ENCODE data around the gene MRO.
A peak's percentile ranks its signal among the peaks of the same experiment; 100 is the strongest.
"Not testable (repeated sequence)": the region's sequence is repeated elsewhere in the genome, so short reads cannot be mapped to it uniquely, and the experiment has no call there.

Gene MRO

GRCh38 chr18:50836521-50836957, 16.7 kb upstream of the MRO start:
- DNase-seq (ENCODE audit: low spot score) (peak; percentile 59), FAIRE-seq (peak; percentile 20)

- not testable (repeated sequence) for FAIRE-seq; DNase-seq (ENCODE audit: low spot score)
These were observed 13.7 kb upstream of the MRO start for GRCh38 chr18:50833496-50833895.

GRCh38 chr18:50832754-50833153, 12.9 kb upstream of the MRO start:
- FAIRE-seq, result no peak
- DNase-seq (ENCODE audit: low spot score), result no peak

GRCh38 chr18:50830544-50830943, 10.7 kb upstream of the MRO start:
- FAIRE-seq, result no peak
- DNase-seq (ENCODE audit: low spot score), result no peak

GRCh38 chr18:50829644-50830043, 9.8 kb upstream of the MRO start:
- DNase-seq (ENCODE audit: low spot score) (no peak), FAIRE-seq (no peak)

GRCh38 chr18:50826027-50826426, 6.2 kb upstream of the MRO start:
- no peak for DNase-seq (ENCODE audit: low spot score)
- FAIRE-seq, result no peak

- DNase-seq (ENCODE audit: low spot score), result no peak
- FAIRE-seq, result no peak
These were observed 5.8 kb upstream of the MRO start for GRCh38 chr18:50825621-50826020.

GRCh38 chr18:50822756-50823155, 2.9 kb upstream of the MRO start:
- FAIRE-seq (no peak), DNase-seq (ENCODE audit: low spot score) (no peak)

GRCh38 chr18:50820901-50821520, 1.2 kb upstream of the MRO start:
- FAIRE-seq, result no peak
- no peak for DNase-seq (ENCODE audit: low spot score)

- FAIRE-seq, result no peak
- DNase-seq (ENCODE audit: low spot score), result peak; percentile 43
These were observed 639 bp downstream of the MRO start for GRCh38 chr18:50819027-50819727.

GRCh38 chr18:50816419-50817166, 3.2 kb downstream of the MRO start:
- FAIRE-seq (no peak), DNase-seq (ENCODE audit: low spot score) (no peak)

- DNase-seq (ENCODE audit: low spot score) (no peak), FAIRE-seq (no peak)
These were observed 5.4 kb downstream of the MRO start for GRCh38 chr18:50814395-50814794.

GRCh38 chr18:50813353-50813752, 6.5 kb downstream of the MRO start:
- FAIRE-seq (no peak), DNase-seq (ENCODE audit: low spot score) (no peak)

GRCh38 chr18:50812834-50813233, 7.0 kb downstream of the MRO start:
- no peak for FAIRE-seq
- no peak for DNase-seq (ENCODE audit: low spot score)

GRCh38 chr18:50807176-50807575, 12.6 kb downstream of the MRO start:
- FAIRE-seq (no peak), DNase-seq (ENCODE audit: low spot score) (no peak)

GRCh38 chr18:50806208-50806616, 13.6 kb downstream of the MRO start:
- FAIRE-seq (no peak), DNase-seq (ENCODE audit: low spot score) (no peak)

GRCh38 chr18:50805732-50806131, 14.1 kb downstream of the MRO start:
- DNase-seq (ENCODE audit: low spot score) (no peak), FAIRE-seq (no peak)

GRCh38 chr18:50803592-50803991, 16.2 kb downstream of the MRO start:
- no peak for DNase-seq (ENCODE audit: low spot score)
- no peak for FAIRE-seq

GRCh38 chr18:50802141-50802540, 17.7 kb downstream of the MRO start:
- DNase-seq (ENCODE audit: low spot score), result no peak
- no peak for FAIRE-seq

- no peak for DNase-seq (ENCODE audit: low spot score)
- no peak for FAIRE-seq
These were observed 22.7 kb downstream of the MRO start for GRCh38 chr18:50797142-50797541.

GRCh38 chr18:50796495-50796894, 23.3 kb downstream of the MRO start:
- DNase-seq (ENCODE audit: low spot score), result no peak
- no peak for FAIRE-seq
